DOHH2 (cell line): ENCODE data around the gene RPS6KA4.
"Not testable (repeated sequence)": the region's sequence is repeated elsewhere in the genome, so short reads cannot be mapped to it uniquely, and the experiment has no call there.

Source experiments
- H3F3A ChIP-seq: fragments of 200-600 bp; sonication (generic), shearing (Covaris generic); 2 replicates; pipeline ENCODE4 v1.6.0; 2016; ENCODE audit warnings: antibody characterized with exemption, mild to moderate bottlenecking; ENCODE audit not compliant: control insufficient read depth, insufficient read depth
- H3K27ac ChIP-seq: fragments of 200-600 bp; sonication (generic); 2 replicates; pipeline ENCODE4 v1.5.1; 2014; ENCODE audit warnings: low read depth, mild to moderate bottlenecking, low read length, moderate library complexity
- H3K27me3 ChIP-seq: fragments of 200-600 bp; sonication (generic); 2 replicates; pipeline ENCODE4 v1.6.1; 2014; ENCODE audit warnings: mild to moderate bottlenecking, low read length, mixed read lengths; ENCODE audit not compliant: control insufficient read depth
- H3K36me3 ChIP-seq: fragments of 200-600 bp; sonication (generic); 2 replicates; pipeline ENCODE4 v1.6.1; 2014; ENCODE audit warnings: mild to moderate bottlenecking, low read length, moderate library complexity, mixed read lengths; ENCODE audit not compliant: control insufficient read depth
- H3K4me1 ChIP-seq: fragments of 200-600 bp; sonication (generic); 2 replicates; pipeline ENCODE4 v1.6.1; 2014; ENCODE audit warnings: mild to moderate bottlenecking, low read length, mixed read lengths; ENCODE audit not compliant: control insufficient read depth
- H3K4me2 ChIP-seq: fragments of 200-600 bp; sonication (generic); 2 replicates; pipeline ENCODE4 v1.6.0; 2014; ENCODE audit warnings: mild to moderate bottlenecking, low read length, moderate library complexity
- H3K4me3 ChIP-seq: fragments of 200-600 bp; sonication (generic); 2 replicates; pipeline ENCODE4 v1.5.1; 2014; ENCODE audit warnings: mild to moderate bottlenecking, low read length, mixed read lengths
- H3K79me2 ChIP-seq: fragments of 200-600 bp; sonication (generic); 2 replicates; pipeline ENCODE4 v1.6.1; 2014; ENCODE audit warnings: mild to moderate bottlenecking, low read length, mixed read lengths; ENCODE audit not compliant: control insufficient read depth
- H3K9me2 ChIP-seq: fragments of 200-600 bp; sonication (generic); replicated peaks from 2 replicates; pipeline ENCODE4 v1.6.1; 2014; ENCODE audit warnings: mild to moderate bottlenecking, low read length, mixed read lengths; ENCODE audit not compliant: control insufficient read depth
- H3K9me3 ChIP-seq: fragments of 200-600 bp; sonication (generic); 2 replicates; pipeline ENCODE4 v1.6.1; 2014; ENCODE audit warnings: antibody characterized with exemption, low read length, mixed read lengths; ENCODE audit not compliant: control insufficient read depth, insufficient read depth
- H4K20me1 ChIP-seq: fragments of 200-600 bp; sonication (generic); 2 replicates; pipeline ENCODE4 v1.6.0; 2014; ENCODE audit warnings: low read depth, mild to moderate bottlenecking, antibody characterized with exemption, low read length, moderate library complexity; ENCODE audit not compliant: control insufficient read depth, insufficient read depth
- EZH2phosphoT487 ChIP-seq: fragments of 200-600 bp; sonication (generic); IDR thresholded peaks from 2 replicates; pipeline ENCODE4 v1.6.1; 2017; ENCODE audit warnings: borderline replicate concordance, mild to moderate bottlenecking, antibody characterized with exemption, low read length, moderate library complexity, mixed read lengths
- TF ChIP-seq, protein P1 (sequence below): fragments of 200-600 bp; sonication (generic); IDR thresholded peaks from one replicate; pipeline ENCODE4 v1.5.1; 2014; ENCODE audit warnings: antibody characterized with exemption, mild to moderate bottlenecking, low read depth, low read length; ENCODE audit not compliant: poor library complexity, severe bottlenecking

Gene RPS6KA4

DNA sequence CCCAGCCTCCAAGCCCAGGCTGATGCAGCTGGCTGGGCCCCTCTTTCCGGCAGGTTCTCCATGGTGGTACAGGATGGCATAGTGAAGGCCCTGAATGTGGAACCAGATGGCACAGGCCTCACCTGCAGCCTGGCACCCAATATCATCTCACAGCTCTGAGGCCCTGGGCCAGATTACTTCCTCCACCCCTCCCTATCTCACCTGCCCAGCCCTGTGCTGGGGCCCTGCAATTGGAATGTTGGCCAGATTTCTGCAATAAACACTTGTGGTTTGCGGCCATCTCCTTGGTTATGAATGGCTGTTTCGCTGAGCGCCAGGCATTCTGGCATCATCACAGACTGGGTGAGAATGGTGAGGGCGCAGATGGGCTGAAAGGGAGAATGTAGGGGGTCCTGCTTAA is 37.4 kb upstream of the RPS6KA4 start:
- Histone ChIP-seq H3K27ac (no peak overlapping the region), H3K4me3 (no peak overlapping the region), H3K9me2 (no peaks in the 10 kb centered on the region), H3K27me3 (no peaks in the 10 kb centered on the region), H3K9me3 (no peaks in the 10 kb centered on the region), H3K79me2 (peaks cover 23% of the 10 kb centered on the region), H3F3A (peaks cover 13% of the 10 kb centered on the region), H3K4me1 (peaks cover 7% of the 10 kb centered on the region), H3K4me2 (no peak overlapping the region), H4K20me1 (no peaks in the 10 kb centered on the region), H3K36me3 (peaks cover 39% of the 10 kb centered on the region)
- TF ChIP-seq, protein P1, sequence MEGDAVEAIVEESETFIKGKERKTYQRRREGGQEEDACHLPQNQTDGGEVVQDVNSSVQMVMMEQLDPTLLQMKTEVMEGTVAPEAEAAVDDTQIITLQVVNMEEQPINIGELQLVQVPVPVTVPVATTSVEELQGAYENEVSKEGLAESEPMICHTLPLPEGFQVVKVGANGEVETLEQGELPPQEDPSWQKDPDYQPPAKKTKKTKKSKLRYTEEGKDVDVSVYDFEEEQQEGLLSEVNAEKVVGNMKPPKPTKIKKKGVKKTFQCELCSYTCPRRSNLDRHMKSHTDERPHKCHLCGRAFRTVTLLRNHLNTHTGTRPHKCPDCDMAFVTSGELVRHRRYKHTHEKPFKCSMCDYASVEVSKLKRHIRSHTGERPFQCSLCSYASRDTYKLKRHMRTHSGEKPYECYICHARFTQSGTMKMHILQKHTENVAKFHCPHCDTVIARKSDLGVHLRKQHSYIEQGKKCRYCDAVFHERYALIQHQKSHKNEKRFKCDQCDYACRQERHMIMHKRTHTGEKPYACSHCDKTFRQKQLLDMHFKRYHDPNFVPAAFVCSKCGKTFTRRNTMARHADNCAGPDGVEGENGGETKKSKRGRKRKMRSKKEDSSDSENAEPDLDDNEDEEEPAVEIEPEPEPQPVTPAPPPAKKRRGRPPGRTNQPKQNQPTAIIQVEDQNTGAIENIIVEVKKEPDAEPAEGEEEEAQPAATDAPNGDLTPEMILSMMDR: no peak
- TF ChIP-seq EZH2phosphoT487: no peak

DNA sequence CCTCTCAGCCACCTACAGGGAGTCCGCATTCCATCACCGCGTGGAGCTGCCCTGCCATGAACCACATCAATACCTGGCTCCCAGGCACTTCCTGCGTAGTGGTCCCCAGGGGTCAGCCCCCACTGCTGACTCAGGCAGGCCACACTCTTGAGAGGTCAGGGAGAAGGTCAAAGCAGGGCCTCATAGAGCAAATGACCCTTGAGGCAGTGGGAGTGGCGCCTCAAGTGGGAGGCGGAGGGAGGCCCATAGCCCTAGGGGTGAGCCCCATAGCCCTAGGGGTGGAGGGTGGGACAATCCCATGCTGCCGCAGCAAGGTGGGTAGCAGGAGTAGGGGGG is 36.1 kb upstream of the RPS6KA4 start:
- H3K27ac ChIP-seq: no peak overlapping the region
- no peaks in the 10 kb centered on the region for H3K9me3 ChIP-seq
- H3K79me2 ChIP-seq: peaks cover 16% of the 10 kb centered on the region
- no peaks in the 10 kb centered on the region for H3K27me3 ChIP-seq
- H3K36me3 ChIP-seq: peaks cover 32% of the 10 kb centered on the region
- peaks cover 7% of the 10 kb centered on the region; the same call in 1 of the 2 replicates for H3F3A ChIP-seq
- no peaks in the 10 kb centered on the region for H3K9me2 ChIP-seq
- H4K20me1 ChIP-seq: no peaks in the 10 kb centered on the region
- H3K4me3 ChIP-seq: no peak overlapping the region
- no peak overlapping the region for H3K4me2 ChIP-seq
- H3K4me1 ChIP-seq: peaks cover 7% of the 10 kb centered on the region
- TF ChIP-seq, protein P1: no peak

DNA sequence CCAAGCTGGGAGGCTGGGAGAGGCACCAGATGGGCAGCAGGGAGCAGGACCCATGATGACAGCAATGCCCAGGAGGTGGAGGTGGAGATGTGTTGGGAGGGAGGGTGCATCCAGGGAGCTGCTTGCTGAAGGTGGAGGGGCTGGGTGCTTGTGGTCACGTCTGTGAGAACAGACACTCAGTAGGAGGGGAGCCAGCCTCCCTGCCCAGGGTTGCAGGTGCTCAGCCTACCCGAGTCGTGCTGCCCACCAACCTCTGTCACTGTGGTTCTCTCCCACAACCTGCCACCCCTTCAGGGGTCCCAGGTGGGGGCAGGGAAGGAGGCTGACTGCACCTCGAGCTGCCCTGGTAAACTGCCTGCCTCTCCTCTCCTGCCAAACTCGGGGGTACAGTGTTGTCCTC is 35.6 kb upstream of the RPS6KA4 start:
- TF ChIP-seq EZH2phosphoT487: no peak
- H3K9me2 ChIP-seq: no peaks in the 10 kb centered on the region
- no peaks in the 10 kb centered on the region for H4K20me1 ChIP-seq
- peaks cover 29% of the 10 kb centered on the region for H3K36me3 ChIP-seq
- H3K79me2 ChIP-seq: peaks cover 13% of the 10 kb centered on the region
- peaks cover 7% of the 10 kb centered on the region; the same call in 1 of the 2 replicates for H3F3A ChIP-seq
- H3K4me3 ChIP-seq: no peak overlapping the region
- H3K27ac ChIP-seq: no peak overlapping the region
- no peaks in the 10 kb centered on the region for H3K9me3 ChIP-seq
- H3K4me1 ChIP-seq: peaks cover 7% of the 10 kb centered on the region
- H3K27me3 ChIP-seq: no peaks in the 10 kb centered on the region
- no peak overlapping the region for H3K4me2 ChIP-seq

DNA sequence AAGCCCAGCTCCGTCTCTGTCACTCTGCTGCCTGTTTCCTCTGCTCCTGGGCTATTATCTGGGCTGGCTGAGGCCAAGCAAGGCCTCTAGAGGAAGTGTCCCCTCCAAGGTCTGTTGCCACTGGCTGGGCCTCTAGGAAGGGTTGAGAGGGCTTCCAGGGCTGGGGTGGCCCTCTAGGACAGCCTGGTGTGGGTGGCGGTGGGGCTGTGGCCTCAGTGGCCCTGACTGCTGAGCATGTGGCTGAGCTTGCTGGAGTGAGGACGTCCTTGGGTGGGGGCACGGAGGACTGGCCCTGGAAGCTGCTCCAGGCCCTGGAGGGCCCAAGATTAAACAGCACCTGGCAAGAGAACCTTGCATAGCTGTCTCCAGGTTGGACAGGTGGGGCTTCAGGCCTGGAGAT is 35.0 kb upstream of the RPS6KA4 start:
- not testable (repeated sequence) for H3K9me2 ChIP-seq, H3K4me1 ChIP-seq, H3K9me3 ChIP-seq, H3K27me3 ChIP-seq, H3F3A ChIP-seq, H3K27ac ChIP-seq, H3K4me3 ChIP-seq, H4K20me1 ChIP-seq, H3K4me2 ChIP-seq, H3K79me2 ChIP-seq
- H3K36me3 ChIP-seq: peaks cover 29% of the 10 kb centered on the region
